ENCODE measurements around the gene C20orf141.
"Not testable (repeated sequence)": the region's sequence is repeated elsewhere in the genome, so short reads cannot be mapped to it uniquely, and the experiment has no call there.

C20orf141 gene, protein sequence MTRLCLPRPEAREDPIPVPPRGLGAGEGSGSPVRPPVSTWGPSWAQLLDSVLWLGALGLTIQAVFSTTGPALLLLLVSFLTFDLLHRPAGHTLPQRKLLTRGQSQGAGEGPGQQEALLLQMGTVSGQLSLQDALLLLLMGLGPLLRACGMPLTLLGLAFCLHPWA

GRCh38 chr20:2814587-2815051 lies at the start of gene C20orf141:
Gene C20orf141, plus strand, starts transcription at chr20:2814987. Its CDS starts 198 bp downstream, at chr20:2815185.
- DNase-seq (ENCODE audit: low spot score): no peak

DNA sequence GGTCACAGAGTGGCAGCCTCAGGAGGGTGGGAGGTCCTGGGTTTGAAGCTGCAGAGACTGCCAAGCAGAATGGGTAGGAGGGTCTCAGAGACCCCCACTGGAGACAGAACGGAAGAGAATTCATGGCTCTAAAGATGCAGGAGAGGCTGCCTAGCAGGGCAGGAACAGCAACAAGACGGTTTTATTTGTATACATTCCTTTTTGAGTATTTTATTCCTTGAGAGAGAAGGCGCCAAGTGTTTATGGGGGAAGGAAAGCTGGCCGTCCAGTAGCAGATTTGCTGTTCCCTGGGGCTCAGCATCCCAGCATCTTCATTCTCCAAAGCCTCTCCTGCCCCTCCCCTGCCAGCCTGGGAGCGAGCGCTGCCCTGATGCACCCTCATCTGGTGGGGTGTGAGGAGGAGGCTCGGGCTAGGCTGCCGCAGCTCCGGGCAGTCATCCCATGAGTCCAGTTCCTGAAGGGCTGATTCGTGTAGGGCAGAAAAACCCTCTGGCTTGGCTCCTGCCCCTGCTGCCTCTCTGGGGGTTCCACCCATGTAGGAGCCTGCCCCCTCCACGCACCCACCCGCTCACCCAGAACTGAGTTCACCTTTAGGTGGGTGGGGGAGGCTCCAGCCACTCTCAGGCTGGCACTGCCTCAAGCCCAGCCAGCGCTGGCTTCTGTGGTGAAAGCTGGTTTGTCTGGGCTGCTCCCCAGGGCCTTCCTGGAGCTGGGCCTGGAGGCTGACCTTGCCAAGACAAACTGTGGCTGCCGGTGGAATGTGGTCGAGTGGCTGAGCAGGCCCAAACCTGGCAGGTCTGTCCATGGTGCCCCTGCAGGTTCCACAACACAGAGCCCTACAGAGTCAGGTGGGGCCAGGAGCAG lies 46.8 kb upstream of the C20orf141 start:
- DNase-seq (ENCODE audit: low spot score): no peak

DNA sequence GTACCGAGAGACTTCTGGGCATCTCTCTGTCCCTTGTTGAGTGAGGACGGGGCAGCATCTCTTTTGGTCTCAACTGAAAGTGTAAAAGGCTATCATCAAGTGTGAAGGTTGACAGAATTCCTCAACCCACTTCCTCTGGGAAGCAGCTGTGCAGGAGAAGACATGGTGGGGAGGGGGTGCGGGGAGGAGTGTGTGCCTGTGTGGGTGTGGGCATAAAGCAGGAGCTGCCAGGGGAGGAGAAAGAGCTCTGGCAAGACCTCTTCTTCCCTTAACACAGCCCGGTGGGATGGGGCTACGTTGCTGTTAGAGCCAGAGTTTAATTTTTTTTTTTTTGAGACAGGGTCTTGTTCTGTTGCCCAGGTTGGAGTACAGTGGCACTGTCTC lies 46.2 kb upstream of the C20orf141 start:
- no peak for DNase-seq (ENCODE audit: low spot score)

GRCh38 chr20:2770091-2770490 lies 44.7 kb upstream of the C20orf141 start:
- DNase-seq (ENCODE audit: low spot score): not testable (repeated sequence)

- DNase-seq (ENCODE audit: low spot score): no peak
Measured at GRCh38 chr20:2771631-2772080, 43.1 kb upstream of the C20orf141 start.

- DNase-seq (ENCODE audit: low spot score): no peak
Measured at GRCh38 chr20:2773812-2774211, 41.0 kb upstream of the C20orf141 start.

DNA sequence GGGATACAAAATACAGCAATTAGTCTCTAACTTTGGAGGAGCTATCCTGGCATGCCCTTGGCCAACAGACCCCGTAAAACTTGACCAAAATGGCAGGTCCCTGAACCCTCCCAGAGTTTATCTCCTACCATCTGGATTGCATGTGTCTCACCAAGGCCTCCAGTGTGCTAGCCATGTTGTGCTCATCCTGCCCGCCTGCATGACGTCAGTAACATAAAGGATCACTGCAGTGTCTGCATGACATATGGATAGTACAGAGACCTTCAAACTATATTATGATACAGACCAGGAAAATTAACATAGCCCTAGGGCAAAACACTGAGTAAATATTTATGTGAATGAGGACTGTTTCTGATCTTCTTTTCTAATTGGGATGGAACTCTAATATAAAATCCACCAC lies 39.6 kb upstream of the C20orf141 start:
- DNase-seq (ENCODE audit: low spot score): no peak

- no peak for DNase-seq (ENCODE audit: low spot score)
Measured at GRCh38 chr20:2778602-2779321, 36.0 kb upstream of the C20orf141 start.

GRCh38 chr20:2780948-2781347 lies 33.8 kb upstream of the C20orf141 start:
- no peak for DNase-seq (ENCODE audit: low spot score)

DNA sequence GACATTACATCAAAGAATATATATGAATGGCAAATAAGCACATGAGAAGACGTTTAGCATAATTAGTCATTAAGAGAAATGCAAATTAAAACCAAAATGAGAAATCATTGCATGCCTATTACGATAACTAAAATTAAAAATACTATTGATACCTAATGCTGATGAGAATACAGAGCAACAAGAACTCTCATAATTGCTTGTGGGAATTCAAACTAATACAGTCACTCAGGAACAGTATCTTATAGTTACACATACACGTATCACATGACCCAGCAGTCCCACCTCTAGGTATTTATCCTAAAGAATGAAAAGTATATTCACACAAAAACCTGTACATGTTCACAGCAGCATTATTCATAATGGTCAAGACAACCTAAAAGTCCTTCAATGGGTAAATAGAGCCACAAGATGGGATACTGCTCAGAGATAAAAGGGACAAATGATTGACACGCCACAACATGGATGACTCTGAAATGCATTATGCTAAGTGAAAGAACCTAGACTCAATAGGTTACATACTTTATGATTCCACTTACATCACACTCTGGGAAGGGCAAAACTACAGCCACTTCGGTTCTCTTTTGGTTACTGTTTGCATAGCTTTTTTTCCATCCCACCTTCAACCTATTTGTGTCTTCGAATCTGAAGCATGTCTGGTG lies 30.8 kb upstream of the C20orf141 start:
- DNase-seq (ENCODE audit: low spot score): no peak

DNA sequence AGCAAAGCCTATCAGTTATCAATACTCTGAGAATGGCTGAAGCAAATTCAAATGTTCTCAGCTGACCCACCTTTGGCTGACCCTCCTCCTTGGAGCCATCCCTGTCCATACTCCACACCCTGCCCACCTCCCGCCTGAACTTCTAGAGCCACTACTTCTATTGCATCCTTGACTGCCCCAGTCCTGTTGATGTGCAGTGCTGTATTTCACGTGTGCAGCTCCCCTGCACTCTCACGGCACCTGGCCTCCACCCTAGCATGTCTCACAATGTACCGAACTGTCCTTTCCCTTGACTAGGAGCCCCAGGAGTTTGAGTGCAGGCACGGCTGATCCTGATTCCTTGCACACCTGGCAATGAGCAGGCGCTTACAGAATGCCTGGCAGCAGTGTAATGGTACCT lies 21.3 kb upstream of the C20orf141 start:
- no peak for DNase-seq (ENCODE audit: low spot score)

DNA sequence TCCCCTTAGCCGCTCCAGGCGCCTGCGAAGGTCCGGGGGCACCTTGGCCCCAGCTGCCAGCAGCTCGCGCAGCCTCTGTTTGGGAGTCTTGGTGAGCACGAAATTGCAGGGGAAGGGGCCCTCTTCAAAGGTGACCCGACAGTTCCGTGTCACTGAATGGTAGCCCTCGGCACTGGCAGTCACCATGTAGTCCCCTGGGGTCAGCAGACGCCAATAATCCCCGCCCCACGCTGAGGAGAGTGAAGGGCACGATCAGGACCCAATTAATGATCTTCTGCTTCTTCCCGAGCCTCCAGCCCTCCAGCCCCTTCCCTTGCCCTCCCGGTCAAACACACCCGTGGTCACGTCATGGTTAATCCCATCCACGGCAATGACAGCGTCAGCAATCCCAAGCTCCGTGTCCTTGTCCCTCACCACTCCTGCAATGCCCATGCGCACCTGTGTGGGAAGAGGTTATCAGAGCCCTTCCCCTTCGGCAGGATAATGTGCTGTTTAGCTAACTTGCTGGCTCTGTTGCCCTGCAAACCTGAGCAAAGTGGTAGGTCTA lies 20.5 kb upstream of the C20orf141 start:
- no peak for DNase-seq (ENCODE audit: low spot score)

- DNase-seq (ENCODE audit: low spot score): no peak
Measured at GRCh38 chr20:2794866-2795447, 19.8 kb upstream of the C20orf141 start.

- DNase-seq (ENCODE audit: low spot score): no peak
Measured at GRCh38 chr20:2795451-2795850, 19.3 kb upstream of the C20orf141 start.

DNA sequence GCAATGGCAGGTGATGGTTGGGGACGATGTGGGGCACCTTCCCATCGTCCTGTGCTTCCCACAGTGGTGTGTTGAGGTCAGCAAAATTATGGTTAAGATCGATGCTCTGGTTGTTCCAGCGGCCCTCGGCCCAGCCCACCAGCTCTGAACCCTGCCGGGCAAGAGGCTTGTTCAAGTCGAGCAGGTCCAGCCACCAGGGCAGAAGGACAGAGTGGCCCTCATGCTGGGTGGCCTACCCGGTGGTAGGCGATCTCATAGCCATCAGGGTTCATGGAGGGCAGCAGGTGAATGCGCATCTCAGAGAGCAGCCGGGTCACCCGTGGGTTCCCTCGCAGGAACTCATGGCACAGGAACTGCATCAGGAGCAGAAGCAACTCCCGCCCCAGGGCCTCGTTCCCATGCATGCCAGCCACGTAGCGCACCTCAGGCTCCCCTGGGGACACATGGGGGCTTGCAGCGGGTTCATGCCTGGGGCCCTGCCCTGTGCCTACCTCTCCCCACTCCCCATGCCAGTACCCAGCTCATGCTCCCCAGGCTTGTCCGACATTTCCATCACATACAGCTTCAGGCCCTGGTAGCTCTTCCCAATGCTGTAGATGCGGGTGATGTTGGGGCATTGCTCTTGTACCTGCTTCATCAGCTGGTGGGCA lies 18.7 kb upstream of the C20orf141 start:
- DNase-seq (ENCODE audit: low spot score): no peak

DNA sequence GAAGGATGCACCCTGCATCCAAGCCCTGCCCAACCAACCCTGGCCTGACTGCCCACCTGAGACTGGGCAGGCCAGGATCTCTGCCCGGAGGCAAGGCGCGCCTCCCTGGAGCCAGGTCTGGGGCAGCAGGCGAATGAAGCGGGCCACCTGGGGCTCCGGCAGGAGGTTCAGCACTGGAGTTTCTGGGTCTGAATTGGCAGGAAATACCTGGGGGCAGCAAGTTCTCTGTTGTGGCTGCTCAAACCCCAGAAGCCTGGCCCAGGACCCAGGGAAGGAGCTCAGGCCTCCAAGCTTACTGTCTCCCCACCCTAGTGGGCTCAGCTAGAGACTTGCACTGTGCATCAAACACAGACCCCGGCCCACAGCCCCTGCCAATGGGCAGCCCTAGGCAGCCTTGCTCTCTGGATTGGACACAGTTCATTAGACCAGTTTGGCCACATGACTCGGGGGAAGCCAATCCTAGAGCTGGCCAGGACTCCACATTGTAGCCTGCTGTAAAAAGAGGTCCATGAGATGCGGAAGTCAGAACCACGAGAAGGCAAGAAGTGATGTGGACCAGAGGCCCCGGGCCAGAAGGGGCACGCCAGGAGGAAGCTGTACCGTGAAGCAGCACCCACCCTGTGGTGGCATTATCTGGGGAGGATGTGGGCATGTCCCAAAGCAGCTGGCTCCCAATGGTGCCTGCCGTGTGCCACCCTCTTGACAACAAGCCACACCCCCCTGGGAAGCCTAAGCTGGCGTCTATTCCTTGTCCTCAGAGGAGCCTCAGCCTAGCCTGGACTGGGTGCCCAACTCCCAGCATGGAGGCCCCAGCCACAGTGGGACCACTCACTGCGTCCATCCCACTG lies 17.4 kb upstream of the C20orf141 start:
- DNase-seq (ENCODE audit: low spot score): no peak

DNA sequence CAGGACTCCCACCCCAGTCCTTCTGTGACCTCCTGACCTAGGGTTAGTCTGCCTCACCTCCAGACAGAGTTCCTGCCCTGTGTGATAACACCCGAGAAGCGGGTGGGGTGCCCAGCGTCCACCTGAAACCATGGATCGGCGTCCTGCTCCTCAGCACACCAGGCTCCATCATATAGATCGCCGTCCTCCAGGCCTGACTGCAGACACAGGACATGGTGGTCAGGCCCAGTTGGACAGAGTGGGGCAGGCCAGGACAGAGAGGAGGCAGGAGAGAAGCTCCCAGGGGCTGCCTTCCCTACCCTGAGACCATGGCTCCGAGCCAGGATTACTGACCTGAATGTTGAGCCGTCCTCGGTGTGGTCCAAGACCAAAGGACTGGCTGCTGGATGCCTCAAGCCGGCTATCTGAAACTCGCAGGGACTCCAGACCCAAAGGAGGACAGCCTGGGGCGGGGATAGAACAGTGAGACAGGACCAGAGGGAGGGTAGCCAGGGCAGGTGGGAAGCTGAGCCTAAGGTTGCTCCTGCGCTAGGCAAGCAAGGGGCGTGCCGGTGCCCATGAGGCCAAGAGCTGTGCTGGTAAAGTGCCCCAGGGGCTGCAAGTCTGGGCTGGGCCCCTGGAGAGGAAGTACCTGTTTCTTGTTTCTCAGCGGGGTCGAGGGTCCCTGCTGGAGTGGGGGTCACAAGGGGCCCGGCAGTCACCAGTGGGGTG lies 16.5 kb upstream of the C20orf141 start:
- no peak for DNase-seq (ENCODE audit: low spot score)

DNA sequence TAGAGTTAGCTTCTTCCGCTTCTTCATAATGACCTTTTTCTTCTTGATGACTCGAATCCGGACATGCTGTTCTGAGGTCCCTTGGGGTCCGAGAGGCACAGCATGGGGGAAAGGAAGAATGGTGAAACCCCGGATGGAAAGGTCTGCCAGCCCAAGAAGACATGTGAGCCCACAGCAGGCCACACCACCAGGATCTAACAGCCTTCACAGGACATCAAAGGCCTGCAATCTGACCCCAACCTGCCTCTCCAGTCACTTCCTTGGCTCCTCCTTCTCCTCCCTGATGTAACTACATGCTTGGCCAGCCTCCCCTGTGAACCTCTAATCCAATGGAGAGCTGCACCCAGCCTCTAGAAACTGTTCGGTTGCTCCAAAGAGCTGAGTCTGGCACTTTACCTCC lies 16.0 kb upstream of the C20orf141 start:
- DNase-seq (ENCODE audit: low spot score): no peak

GRCh38 chr20:2799271-2799670 lies 15.5 kb upstream of the C20orf141 start:
- DNase-seq (ENCODE audit: low spot score): no peak
